T follicular helper cell (primary cell): Measurements from ENCODE around the gene MICAL3.
A peak's percentile ranks its signal among the peaks of the same experiment; 100 is the strongest.

ENCODE experiments used
- DNase-seq: peaks from one replicate; pipeline ENCODE4 v3.0.0-alpha.2; 2020; ENCODE audit warnings: low read depth

The MICAL3 gene

DNA sequence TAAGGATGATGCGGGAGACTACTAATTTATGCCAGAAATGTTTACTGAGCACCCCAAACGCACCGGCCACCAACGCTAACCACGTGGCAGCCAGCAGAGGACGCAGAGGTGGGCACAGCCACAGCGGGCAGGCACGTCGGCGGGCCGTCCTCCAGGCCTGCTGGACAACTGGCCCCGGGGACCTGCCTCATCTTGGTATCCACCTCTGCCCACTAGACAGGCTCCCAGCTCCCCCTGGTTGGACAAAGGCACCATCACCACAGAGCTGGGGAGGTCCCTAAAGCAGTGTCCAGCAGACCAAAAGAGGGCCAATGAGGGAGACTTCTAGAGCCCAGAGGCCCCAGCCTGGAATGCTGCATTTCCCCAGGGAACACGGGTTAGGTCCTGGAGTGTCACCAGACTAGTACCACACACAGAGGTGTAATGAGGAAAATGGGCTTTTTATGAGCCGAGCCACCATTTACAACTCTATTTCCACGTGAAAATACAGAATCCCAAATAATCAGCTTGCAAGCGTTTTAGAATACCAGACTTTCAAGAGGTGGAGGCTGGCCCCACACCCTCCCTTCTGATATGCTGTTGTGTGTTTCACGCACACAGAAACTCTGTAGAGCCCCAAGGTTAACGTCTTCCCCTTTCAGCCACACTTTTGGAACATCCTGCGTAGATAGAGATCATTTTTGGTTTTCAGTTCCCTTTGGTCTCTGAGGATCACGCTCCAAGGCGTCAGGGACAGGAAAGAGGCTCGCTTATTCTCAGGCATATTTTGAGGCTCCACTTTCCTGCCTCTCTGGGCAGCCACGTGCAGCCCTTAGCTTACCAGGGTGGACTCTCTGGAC lies 226.4 kb downstream of the MICAL3 start:
- DNase-seq = no peak

DNA sequence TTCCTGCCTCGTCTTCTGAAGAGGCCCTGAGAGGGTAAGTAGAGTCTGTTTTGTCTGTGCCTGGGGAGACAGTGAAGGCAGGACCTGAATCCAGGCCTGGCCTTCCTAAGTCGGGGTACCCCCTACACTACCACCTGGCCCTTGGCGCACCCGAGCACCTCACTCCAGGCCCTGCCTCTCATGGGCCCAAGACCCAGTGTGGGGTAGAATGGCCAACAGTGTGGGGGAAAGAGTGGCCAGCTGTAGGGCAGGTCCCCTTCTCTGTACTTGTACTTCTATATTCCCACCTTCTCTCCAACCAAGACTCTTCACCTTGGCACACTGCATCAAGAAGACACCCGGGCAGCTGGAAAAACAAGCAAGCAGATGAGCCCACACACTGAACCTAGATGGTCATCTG lies 227.7 kb downstream of the MICAL3 start:
- no peak for DNase-seq

DNA sequence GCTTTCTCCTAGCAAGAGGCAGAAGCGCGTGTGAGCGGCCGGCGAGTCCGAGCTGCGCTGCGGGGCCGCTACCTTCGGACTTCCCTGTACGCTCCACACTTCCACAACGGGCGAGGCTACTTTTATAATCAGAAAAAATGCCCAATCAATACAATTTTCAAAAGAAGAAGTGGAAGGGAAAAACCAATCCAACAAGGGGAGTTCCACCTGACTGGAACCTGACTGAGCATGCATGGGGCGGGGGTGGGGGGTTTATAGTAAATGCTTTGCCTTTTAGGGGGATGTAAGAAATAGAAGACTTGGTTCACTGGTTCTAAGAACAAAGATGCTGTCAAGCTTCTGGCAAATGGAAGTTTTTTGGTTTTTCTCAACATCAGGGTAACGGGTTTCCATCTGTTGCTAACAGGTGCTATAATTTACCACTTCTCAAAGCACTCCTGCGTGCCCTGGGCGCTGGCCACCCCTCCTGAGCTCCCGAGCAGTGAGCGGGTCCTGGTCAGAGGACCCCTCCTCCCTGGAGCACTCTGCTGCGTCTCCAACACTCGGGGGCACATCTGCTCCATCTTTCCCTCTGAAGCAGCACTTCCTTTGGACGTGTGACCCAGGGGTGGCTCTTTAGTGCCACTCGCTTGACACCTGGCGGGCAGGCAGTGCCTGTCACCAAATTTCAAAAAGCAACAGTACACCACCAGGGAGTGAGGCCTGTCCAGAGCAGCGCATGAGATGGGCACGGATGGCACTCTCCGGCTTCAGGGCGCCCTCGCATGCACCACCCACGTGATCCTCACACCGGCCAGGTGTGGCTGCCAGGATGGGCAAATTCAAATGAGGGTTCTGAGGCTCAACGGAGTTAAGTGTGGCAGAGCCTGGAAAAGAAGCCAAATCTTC lies 228.5 kb downstream of the MICAL3 start:
- no peak for DNase-seq

DNA sequence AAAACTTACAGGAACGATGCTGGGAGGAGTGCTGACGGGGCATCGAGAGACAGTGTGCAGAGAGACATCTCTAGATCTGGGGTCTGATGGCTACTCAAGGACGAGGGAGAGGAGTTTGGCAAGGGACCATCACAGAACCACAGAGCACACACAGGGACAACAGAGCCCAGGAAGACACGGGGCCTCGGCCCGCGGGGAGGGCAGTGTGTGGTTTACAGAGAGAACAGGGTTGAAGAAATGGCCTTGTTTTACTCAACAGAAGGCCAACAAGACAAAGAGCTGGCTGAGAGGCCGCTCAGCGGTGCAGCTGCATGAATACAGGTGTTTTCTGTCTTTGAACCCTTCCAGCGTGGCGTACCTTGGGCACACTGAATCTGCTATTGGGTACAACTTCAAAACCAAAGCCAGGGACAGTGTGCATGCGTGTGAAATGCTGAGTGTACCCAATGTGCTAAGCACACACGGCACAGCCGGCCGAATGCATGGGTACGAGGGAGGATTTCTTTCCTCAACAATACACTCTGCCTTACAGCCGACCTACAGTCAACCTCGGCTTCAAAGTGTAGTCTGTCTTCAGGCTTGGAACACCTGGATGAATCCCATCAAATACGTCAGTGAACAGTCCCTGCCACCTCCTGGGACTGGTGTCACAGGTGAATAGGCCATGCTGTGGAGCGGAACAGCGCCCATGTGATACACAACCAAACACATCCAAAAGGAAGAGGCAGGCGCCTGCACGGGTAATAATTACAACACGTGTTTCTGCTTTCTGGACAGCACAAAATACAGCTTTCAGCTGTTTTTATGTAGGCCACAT lies 229.4 kb downstream of the MICAL3 start:
- no peak for DNase-seq

DNA sequence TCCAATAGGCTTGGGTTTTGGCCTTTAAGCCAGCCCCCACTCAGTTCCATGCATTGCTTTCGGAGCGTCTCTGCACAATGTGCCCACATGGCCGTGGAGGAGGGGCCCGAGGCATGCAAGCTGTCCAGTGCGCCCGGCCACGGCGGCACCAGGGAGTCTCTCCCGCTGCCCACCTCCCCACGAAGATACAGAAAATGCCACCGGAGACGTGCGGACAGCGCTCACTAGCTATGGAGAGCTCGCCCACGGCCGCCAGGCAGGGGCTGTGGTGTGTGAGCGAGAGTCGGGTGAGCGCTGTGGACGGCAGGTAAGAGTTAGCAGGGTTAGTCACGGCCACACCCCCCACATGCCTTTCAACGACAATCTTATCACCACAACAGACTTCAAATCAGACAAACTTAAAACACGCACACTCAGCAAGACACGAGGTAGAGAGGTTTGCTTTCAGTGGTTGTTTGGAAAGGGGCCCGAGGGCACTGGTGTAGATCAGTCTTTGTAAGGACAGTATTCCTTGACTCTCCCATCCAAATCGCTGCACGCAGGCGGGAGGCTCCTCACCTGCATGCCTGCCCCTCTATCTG lies 231.4 kb downstream of the MICAL3 start:
- DNase-seq = no peak

DNA sequence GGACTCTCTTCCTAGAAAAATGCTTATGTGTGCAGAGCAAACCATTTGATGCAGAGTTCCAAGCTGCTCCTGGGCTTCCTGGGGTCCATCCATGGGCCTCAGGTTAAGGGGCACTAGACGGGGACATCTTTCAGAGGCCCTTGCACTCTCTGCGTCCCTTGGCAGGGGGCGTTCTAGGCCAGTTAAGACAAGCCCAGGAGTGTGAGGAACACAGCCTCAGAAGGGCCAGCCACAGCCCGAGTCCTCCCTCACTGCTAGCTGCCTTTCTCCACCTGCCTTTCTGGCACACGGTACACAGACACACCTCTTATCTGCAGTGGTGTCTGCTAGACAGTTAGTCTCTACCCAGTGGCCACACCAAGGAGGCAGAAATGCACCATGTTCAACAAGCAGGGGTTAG lies 232.1 kb downstream of the MICAL3 start:
- DNase-seq = no peak

DNA sequence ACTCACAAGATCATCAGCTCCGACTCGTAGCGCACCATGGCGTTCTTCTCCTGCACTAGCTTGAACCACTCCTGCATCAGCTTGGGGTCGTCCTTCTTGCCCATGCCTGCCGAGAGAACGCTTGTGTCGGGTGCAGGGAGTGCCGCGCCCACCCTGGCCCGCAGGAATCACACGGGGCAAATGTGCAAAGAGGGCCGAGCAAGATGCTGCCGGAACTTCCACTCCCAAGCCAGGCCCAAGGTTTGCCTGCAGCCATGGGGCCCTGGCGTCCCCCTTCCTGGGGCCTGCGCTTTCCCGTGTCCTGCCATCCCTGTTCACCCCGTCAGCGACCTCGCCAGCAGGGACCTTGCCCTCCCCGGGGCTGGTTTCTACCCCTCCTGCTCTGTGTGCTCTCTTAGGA lies 233.2 kb downstream of the MICAL3 start:
- DNase-seq = no peak

DNA sequence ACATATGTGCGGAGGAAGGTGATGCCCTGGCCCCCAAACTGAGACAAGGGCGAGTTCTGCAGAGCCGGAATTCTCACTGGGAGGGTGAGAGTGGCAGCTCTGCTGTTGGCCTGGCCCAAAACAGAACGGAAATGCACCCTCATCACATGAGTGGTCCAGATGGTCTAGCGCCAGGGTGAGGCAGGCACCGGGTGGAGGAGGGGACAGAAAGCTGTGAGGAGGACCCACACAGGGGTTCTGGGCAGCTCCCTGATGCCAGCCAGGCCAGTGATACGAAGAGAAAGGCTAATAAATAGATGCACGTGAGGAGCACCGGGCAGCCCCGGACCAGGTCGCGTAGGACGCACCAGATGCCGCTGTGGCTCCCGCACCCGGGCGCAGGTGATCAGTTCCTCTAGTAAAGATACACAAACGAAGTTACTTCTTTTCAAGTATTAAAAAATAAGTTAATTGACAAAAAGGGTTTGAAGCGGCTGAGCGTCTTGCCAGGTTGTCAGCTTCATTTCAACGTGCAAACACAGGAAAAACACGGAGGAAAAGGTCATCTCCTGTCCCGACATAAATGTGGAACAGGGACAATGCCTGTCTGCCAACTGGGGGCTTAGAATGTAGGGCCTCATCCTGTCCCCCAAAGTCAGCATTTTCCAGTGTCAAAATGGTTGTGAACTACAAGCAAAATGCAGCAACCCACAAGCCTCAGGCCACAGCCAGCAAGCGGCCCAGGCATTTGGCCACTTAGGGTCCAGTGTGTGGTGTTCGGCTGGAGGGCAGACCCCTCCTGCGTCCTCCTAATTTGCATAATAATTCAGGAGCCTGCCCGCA lies 234.8 kb downstream of the MICAL3 start:
- no peak for DNase-seq

DNA sequence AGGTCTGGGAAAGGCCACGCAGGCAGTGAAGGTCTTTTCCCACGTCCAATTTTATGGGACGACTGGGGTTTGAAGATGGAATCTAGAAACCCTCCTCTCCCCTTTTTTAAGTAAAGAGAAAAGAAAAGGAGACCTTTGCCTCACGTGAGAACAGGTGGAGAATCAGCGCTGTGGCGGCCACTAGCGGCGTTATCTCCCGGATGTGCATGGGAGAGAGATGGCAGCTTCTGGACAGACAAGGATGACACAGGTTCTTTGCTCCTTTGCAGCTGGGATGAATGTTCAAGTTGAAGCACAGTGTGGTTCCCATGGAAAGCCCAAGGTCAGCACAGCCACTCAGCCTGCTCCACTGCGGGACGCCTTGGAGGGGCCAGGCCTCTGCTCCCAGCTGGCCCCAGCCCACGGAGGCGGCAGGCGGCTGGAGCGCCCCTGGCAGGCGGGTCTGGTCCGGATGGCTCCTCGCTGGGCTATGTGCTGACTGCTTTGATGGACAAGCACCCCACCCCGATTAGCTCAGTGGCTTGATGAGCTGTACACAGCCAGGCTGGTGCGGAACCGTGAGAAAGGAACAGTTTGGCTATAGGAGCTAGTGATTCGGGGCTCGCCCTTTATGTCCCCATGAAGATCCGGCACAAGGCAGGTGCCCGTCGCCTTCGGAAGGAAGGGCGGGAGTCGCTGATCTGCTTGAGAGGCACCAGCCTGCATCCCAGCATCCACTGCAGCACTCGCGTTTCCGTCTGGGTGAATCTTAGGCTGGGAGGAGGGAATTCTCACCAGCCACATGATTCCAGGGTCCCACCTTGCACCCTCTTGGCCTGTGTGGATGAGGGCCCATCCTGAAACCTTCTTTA lies 235.6 kb downstream of the MICAL3 start:
- no peak for DNase-seq

DNA sequence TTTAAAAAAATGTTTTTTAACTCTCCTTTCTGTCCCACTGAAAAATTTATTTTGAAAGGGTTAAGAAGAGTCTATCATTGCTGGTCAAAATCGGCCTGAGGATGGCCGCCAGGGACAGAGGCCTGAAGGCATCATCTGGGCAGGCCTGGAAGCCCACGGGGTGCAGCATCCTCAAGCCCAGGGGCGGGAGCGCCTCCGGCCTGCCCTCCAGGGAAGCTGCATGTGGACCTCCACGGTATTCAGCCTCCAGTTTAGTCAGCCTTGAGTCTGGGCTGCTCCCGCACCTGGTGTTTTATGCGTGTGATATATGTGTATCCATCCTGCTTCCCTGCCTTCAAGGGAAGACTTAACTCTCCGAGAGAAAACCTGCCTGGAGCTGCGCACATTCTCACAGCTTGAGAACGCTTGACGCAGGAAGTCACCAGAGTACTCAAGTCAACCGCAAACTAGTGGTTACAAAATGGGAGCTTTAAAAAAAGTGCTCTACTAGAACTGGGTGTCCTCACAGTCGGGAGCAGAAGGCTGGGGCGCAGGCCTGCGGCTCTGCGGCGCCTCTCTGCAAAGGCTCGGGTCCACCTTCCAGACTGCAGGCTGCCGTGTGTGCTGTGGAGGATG lies 236.5 kb downstream of the MICAL3 start:
- no peak for DNase-seq

DNA sequence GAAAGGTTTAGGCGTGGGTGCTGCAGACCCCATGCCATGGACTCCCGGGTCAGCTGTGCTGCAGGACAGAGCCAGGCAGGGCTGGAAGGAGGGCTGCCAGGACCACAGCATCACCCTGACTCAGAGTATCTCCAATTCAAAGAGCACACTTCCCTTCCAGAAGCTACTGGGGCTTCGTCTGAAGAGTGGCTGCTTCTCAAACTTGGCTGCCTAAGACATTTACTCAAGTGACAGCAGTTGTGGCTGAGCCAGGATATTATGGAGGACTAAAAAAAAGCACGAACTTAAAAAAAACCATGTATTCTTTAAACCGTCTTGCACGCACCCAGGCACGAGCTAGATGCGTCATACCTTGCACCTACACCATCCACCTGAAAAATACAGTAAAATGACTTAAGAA lies 237.1 kb downstream of the MICAL3 start:
- no peak for DNase-seq

DNA sequence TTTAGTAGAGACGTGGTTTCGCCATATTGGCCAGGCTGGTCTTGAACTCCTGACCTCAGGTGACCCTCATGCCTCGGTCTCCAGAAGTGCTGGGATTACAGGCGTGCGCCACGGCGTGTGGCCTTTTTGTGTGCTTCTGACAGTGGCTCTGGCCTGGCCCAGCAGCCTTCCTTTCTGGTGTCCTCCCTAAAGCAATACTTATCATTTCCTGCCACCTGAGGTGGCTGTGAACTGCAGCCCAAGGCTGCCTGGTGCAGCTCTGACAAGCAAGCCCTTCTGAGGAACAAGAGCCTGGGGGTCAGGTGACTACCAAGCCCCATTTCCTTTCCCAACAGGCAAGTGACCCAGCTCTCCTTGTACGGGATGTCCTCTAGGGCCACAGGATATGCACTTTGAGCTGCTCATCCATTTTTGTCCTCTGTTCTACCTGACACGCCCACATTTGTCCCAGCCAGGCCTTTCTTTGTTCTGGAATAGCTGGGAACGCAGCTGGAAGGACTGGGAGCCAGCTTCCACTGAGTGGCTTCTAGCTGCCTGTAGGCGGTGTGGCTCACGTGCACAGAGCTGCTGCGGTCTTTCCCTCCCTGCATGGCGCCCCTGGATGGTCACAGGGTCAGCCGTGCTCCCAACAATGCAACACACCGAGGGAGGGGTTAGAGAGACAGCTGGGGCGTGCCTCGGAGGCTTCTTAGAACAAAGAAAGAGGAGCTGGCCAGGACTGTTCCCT lies 237.8 kb downstream of the MICAL3 start:
- DNase-seq = no peak

DNA sequence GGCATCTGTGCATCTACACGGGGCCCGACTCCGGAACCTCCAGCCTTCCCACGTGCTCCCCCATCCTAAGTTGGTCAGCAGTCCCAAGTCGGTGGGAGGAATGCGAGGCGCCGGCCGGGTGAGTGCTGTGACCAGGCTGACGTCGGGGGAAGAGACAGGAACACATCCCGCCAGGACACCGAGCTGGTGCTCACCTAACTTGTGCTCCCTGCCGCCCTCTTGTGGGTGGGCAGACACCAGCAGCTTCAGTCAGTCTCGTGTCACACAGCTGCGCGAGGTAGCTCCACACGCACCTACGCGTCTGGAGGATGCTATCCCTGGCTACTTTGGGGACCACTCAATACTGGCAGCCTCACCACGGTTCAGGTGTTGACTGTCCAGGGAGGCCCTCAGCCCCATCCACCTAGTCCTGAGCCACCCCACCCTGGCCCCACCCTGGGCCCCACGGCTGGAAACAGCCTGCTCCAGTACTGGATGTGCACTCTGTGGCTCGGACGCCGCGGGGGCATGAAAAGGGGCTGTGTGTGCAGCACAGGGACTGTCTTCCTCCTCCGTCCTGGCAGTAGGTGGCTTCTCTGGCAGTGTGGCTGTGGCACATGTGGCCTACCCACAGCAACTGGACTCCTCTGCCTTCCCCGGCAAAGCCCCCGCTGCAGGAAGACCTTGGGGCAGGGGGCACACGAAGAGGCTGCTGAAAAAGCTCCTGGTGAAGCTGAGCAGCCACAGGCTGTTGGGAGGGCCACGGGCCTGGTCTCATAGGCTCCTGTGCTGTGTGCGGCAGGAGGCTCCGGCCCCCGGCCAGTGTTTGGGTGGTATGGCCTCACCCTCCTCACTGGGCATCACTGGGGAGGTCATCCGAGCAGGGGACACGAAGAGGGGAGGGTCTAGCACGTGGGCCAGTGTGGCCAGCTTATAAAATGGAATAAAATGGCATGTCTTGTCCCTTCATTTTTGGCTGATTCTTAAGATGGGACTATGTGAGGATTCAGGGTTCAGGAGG lies 238.9 kb downstream of the MICAL3 start:
- DNase-seq = peak; percentile 63

DNA sequence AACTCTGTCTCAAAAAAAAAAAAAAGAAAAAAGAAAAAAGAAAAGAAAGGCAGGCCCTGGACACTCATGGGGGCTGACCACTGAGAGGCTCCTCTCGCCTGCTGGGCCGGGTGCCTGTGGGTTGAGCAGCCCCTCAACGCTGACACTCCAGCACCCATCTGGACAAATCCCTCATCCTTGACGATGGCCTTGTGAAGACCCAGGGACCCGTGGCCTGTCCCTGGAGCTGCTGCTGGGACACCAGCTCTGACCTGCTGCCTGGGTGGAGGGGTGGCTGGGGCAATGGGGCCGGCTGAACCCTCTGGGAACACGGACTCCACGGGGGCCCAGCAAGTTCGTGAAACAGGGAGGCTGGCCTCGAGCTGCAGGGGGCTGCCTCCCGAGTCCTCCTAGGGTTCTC lies 239.6 kb downstream of the MICAL3 start:
- DNase-seq = no peak

DNA sequence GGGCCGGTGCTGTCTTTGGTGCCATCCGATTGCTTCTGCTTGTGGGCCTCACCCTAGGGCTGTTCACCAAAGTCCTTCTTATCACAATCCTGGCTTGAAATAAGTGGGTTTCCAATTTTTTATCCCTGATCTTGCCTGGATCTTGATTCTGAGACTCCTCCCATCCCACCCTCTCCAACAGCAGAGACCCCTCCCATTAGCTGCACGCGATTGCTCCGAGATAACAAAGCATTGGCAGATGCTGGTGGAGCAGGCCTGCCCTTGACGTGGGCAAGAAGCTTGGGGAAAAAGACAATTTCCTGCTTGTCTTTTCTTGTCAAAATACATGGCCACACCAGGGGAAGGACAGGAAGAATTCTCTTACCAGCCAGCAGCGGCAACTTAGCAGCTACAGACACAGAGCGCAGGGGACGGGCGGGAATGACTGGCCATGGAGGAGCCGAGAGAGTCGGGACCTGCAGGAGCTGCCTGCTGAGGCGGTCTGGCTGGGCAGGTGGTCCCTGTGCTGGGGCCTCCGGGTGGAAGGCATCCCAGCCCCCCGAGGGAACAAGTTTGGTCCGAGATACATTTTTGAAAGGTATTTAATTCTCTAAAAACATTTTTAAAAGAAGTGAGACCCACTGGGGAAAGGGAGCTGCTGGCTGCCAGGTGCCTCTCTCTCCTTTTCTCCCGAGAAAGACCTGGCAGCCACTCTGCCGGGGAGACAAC lies 240.4 kb downstream of the MICAL3 start:
- DNase-seq = no peak

DNA sequence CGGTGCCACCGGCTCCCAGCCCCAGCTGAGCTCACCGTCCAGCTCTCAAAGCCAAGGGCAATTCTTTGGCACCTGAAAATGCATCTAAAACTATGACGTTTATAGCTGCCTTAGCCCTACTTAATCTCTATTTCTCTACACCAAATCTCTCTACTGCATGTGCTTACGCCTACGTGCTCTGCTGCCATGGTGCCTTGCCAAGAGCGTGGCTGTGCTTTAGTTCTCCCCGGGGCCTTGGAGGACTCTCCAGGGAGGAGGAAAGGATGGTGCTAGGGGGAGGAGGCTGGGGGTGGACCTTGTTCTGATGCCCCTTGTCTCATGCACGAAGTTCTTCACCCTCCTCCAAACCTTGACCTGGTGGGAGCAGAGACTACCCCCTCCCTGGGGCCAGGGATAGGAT lies 241.0 kb downstream of the MICAL3 start:
- no peak for DNase-seq

DNA sequence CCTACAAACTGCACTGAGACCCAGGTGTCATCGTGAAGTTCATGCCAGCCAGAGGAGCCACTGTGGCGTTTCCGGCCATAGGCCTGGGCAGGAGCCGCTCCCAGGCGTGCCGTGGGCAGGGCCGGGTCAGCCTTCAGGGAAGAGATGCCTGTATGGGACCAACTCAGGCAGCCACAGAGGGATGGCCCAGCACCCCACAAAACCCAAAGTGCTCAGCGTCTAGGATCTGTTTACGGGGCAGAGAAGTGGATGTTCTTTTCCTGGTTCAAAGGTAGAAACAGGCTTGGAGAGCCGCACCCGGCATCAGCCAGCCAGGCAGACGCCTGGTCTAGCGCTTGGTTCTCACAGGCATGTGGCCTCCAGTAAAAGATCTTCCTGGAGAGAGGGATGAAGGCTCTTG lies 241.7 kb downstream of the MICAL3 start:
- no peak for DNase-seq
